SK-MEL-5 (cell line): Measurements from ENCODE around the gene FAM167B. TPM values are rescaled to one million over a fixed set of nuclear protein-coding genes. Genes with fewer than 3 reads are reported as not detected.
A peak's percentile ranks its signal among the peaks of the same experiment; 100 is the strongest.
"Not testable (repeated sequence)": the region's sequence is repeated elsewhere in the genome, so short reads cannot be mapped to it uniquely, and the experiment has no call there.

Experiments
- DNase-seq: peaks from one replicate; pipeline ENCODE4 v3.0.0-alpha.2; 2016; ENCODE audit warnings: low read depth, low spot score
- in situ Hi-C: cut with HindIII; loops from 2 replicates; pipeline ENCODE4 v1.10.0; 2016; ENCODE audit warnings: low sequenced_read_pairs, high pct_unique_total_duplicates, low pct_unique_long_range_greater_than_20kb
- small RNA-seq, 2 experiments: library from RNA; depleted of rRNA; stranded (forward); fragments of <200 nt; gene quantifications; one replicate each; pipeline ENCODE3, GENCODE V24; 2014
- total RNA-seq: library from RNA; depleted of rRNA; stranded (reverse); fragments of >200 nt; shearing (Covaris generic); gene quantifications from 2 replicates; pipeline ENCODE4 v1.2.3, GENCODE V29; 2014; rRNA removed

Gene FAM167B
- total RNA-seq, 1 experiment from 2014 or later = 50.6 TPM

DNA sequence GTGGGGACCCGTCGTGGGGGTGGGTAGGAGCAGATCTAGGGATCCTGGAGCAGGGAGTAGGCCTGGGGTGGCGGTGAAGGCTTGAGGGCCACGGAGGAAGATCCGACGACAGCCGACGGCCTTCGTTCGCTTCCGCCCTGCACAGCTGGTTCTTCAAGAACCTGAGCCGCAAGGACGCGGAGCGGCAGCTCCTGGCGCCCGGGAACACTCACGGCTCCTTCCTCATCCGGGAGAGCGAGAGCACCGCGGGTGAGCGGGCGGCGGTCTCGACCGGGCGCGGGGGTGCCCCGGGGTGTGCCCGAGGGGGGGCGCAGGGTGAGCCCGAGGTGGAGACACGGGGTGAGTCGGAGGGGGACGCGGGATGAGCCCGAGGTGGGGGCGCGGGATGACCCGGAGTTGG, 28.4 kb downstream of the FAM167B start:
- no peak for DNase-seq
- in situ Hi-C loops = no loop called here

DNA sequence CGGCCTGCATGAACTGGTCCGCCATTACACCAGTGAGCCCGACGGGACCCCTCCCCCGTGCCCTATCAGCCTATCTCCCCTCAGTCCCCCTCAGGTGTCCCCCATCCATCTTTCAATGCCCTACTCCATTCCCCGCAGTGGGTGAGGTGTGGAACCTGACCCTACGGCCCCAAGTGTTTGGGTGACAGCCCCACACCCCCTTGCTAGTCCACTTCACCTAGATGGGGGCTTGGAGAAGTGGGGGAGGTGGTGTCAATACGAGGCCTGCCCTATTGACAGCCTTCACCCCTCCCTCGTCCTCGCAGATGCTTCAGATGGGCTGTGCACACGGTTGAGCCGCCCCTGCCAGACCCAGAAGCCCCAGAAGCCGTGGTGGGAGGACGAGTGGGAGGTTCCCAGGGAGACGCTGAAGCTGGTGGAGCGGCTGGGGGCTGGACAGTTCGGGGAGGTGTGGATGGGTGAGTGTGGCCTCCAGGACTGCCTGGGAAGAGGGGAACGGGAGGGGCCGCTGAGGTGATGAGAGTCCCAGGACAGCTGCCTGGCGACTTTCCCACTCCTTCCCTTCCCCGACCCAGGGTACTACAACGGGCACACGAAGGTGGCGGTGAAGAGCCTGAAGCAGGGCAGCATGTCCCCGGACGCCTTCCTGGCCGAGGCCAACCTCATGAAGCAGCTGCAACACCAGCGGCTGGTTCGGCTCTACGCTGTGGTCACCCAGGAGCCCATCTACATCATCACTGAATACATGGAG, 29.2 kb downstream of the FAM167B start:
- in situ Hi-C loops = no loop called here
- no peak for DNase-seq

DNA sequence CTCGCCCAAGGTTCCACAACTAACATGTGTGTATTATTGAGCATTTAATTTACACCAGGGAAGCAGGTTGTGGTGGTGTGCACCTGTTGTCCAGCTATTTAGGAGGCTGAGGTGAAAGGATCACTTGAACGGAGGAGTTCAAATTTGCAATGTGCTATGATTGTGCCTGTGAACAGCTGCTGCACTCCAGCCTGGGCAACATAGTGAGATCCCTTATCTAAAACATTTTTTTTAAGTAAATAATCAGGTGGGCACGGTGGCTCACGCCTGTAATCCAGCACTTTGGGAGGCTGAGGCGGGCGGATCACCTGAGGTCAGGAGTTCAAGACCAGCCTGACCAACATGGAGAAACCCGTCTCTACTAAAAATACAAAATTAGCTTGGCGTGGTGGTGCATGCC, 37.8 kb downstream of the FAM167B start:
- DNase-seq, in situ Hi-C loops: not testable (repeated sequence)

DNA sequence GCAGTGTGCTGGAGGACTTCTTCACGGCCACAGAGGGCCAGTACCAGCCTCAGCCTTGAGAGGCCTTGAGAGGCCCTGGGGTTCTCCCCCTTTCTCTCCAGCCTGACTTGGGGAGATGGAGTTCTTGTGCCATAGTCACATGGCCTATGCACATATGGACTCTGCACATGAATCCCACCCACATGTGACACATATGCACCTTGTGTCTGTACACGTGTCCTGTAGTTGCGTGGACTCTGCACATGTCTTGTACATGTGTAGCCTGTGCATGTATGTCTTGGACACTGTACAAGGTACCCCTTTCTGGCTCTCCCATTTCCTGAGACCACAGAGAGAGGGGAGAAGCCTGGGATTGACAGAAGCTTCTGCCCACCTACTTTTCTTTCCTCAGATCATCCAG, 38.6 kb downstream of the FAM167B start:
- no peak for DNase-seq
- in situ Hi-C loops = no loop called here

DNA sequence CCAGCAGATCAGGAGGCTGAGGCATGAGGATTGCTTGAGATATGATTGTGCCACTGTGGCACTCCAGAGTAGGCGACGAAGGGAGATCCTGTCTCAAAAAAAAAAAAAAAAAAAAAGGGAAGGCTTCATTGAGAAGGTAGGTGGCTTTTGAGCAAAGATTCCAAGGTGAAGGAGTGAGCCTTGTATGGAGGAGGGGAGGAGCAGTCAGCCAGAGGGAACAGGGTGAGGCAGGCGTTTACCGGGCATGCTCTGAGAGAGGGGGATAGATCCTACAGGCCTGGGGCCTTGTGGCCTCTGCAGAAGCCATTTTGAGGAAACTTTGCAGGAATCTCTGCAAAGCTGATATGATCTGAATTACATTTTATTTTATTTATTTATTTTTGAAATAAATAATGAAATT, 39.7 kb downstream of the FAM167B start:
- no peak for DNase-seq
- in situ Hi-C loops = no loop called here

DNA sequence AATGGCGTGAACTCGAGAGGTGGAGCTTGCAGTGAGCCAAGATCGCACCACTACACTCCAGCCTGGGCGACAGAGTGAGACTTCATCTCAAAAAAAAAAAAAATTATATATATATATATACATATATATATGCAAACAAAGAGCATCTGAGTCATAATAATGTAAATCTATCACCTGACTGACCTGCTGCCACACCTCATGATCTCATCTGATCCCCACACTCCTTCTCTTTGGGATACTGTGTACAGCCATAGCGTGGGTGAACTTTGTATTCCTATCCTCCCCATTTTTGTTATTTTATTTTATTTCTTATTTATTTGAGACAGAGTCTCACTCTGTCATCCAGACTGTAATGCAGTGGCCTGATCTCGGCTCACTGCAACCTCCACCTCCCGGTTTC, 42.2 kb downstream of the FAM167B start:
- in situ Hi-C loops = no loop called here
- DNase-seq = no peak

DNA sequence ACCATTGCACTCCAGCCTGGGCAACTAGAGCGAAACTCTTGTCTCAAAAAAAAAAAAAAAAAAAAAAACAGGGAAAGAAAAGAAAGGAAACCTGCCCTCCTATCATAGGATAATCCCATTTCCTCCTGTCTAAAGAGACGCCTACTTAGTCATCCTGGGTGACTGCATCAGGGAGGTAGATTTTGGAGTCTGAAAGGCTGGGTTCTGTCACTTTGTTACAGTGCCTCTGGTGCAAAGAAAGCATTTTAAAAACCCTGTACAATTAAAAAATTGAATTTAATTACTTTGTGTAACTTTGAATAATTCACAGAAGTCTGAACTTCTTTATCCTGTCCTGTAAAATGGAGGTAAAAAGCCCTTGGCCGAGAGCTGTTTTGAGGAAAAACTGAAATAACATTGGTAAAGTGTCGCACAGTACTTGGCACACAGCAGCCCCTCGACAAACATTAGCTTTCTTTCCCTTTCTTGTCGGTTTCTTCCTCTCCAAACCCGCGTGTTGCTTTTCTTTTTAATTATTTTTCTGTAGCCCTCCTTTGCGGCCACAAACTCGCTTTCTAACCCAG, 44.2 kb downstream of the FAM167B start:
- in situ Hi-C loops = no loop called here
- no peak for DNase-seq

DNA sequence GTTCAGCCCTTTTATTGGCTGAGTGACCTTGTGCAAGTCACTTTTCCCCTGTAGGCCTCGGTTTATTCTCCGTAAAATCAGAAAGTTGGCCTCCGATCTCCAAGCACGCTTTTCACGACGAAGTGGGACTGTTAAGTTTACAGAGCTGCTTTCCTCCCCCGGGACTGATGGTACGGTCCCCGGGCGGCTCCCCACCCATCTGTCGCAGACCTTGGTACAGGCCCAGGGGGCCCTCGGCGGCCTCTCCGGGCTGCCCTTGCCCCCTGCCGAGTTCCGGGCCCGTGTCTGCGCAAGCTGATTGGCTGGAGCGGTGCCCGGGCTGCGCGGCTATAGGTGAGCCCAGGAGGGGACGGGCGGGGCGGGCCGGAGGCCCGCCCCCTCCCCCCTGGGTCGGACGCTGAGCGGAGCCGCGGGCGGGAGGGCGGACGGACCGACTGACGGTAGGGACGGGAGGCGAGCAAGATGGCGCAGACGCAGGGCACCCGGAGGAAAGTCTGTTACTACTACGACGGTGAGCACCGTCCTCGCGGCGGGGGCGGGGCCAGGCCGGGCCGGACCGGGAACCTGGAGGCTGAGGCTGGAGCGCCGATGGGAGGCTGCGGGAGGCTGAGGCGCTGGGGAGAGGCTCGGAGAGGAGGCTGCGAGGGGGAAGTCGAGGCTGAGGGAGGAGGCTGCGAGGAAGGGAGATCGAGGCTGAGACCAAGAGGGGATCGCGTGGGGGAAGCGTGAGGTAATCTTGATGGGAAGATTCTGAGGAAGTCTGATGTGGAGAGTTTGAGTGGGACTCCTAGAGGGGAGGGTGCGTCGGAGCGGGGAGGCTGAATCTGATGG, 44.9 kb downstream of the FAM167B start, which contains the start of gene HDAC1:
Gene HDAC1 (plus strand): TSS at position 376 of the 831 bp plus-strand sequence. CDS start 87 bp downstream, at position 463.
- in situ Hi-C loops = no loop called here
- DNase-seq = peak; percentile 94

DNA sequence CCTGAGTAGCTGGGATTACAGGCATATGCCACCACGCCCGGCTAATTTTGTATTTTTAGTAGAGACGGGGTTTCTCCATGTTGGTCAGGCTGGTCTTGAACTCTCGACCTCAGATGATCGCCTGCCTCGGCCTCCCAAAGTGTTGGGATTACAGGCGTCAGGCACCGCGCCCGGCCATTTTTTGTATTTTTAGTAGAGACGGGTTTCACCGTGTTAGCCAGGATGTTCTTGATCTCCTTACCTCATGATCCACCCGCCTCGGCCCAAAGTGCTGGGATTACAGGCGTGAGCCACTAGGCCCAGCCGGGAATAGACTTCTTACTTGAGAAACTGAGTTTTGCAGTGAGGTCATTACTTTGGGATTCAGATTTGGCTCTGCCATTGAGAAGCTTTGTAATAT, 51.2 kb downstream of the FAM167B start:
- in situ Hi-C loops, DNase-seq: not testable (repeated sequence)

Small RNAs within 50 kb of the gene (small RNA-seq; reads per million reads assigned to genes)
- gene RF00017 = 0 reads per million in 2 experiments
- gene RF00019 = 0 reads per million in 2 experiments

Other genes starting within 250 kb of the FAM167B start
- 38.7 and 46.9 TPM in 2 replicates for gene KHDRBS1, start 233.4 kb upstream of the FAM167B start, total RNA-seq
- 2.6 and 3.3 TPM in 2 replicates for gene TMEM39B, start 174.3 kb upstream of the FAM167B start, total RNA-seq
- 33.8 and 34.1 TPM in 2 replicates for gene KPNA6, start 139.2 kb upstream of the FAM167B start, total RNA-seq
- 65.6 and 65.8 TPM in 2 replicates for gene TXLNA, start 67.5 kb upstream of the FAM167B start, total RNA-seq
- gene CCDC28B, start 46.6 kb upstream of the FAM167B start, total RNA-seq = 8.6 and 12.2 TPM in 2 replicates
- gene IQCC, start 41.6 kb upstream of the FAM167B start, total RNA-seq = 2.5 and 3.1 TPM in 2 replicates
- not detected in 2 replicates for gene DCDC2B, start 38.1 kb upstream of the FAM167B start, total RNA-seq
- 9.6 and 12.5 TPM in 2 replicates for gene TMEM234, start 24.9 kb upstream of the FAM167B start, total RNA-seq
- 554 and 565 TPM in 2 replicates for gene EIF3I, start 24.8 kb upstream of the FAM167B start, total RNA-seq
- gene LCK, start 4.0 kb downstream of the FAM167B start, total RNA-seq = not detected in 2 replicates
- gene HDAC1, start 44.9 kb downstream of the FAM167B start, total RNA-seq = 98.0 and 99.1 TPM in 2 replicates
- gene MARCKSL1, start 89.0 kb downstream of the FAM167B start, total RNA-seq = 82.8 and 106 TPM in 2 replicates
- 0.74 and 0.85 TPM in 2 replicates for gene FAM229A, start 115.3 kb downstream of the FAM167B start, total RNA-seq
- gene TSSK3, start 115.3 kb downstream of the FAM167B start, total RNA-seq = 0.32 and 2.6 TPM in 2 replicates
- gene BSDC1, start 147.2 kb downstream of the FAM167B start, total RNA-seq = 40.7 and 46.8 TPM in 2 replicates
- gene ZBTB8B, start 217.8 kb downstream of the FAM167B start, total RNA-seq = 0.35 and 0.50 TPM in 2 replicates